H1 (cell line): ENCODE data around the gene ZNF644. TPM values are rescaled to one million over a fixed set of nuclear protein-coding genes. Genes with fewer than 3 reads are reported as not detected.

ENCODE experiments used
- BRCA1 ChIP-seq: IDR thresholded peaks from 2 replicates; pipeline ENCODE4 v1.6.1; 2012; ENCODE audit warnings: low read depth, low read length, improper control_type of control experiment
- HDAC2 ChIP-seq, 2 experiments: fragments of 300-600 bp in 1 of 2; sonication (generic) in 1 of 2; IDR thresholded peaks; 2 replicates each; pipeline ENCODE4 v1.6.1; 2011 to 2012; ENCODE audit warnings: low read depth in 2 of 2, low read length in 2 of 2, mild to moderate bottlenecking in 2 of 2, moderate library complexity in 2 of 2, borderline replicate concordance in 1 of 2, inconsistent platforms in 1 of 2
- polyA plus RNA-seq, 7 experiments: library from polyadenylated mRNA; depleted of rRNA in 3 of 7; stranded (reverse) in 5 of 7; unstranded in 2 of 7; fragments of >200 nt in 5 of 7; fragments of 200-250 nt in 2 of 7; gene quantifications; 1 replicate in 5 of 7; 2 replicates in 1 of 7; 4 replicates in 1 of 7; pipeline versions ENCODE4 v1.2.1 to v1.2.3, GENCODE V29; 2011 to 2013; ENCODE audit warnings: missing spikeins in 2 of 7, mixed read lengths in 2 of 7
- total RNA-seq: library from RNA; stranded (reverse); fragmentation: NEBNext Ultra II Directional; extraction: Animal tissue kit (Norgen Biotek cat#: 25700); gene quantifications from 2 replicates; pipeline ENCODE4 v1.2.1, GENCODE V29; 2021
- TF ChIP-seq, protein P1 (sequence below): fragments of 300-600 bp; sonication (generic); IDR thresholded peaks from 2 replicates; pipeline ENCODE4 v1.7.1; 2012; ENCODE audit warnings: low read length, moderate library complexity, mild to moderate bottlenecking, inconsistent platforms; ENCODE audit not compliant: insufficient replicate concordance

Gene ZNF644
- total and polyA plus RNA-seq, 2 of the 8 experiments (the other 6 are each of a cell fraction or from before 2014, with no cell fraction given), result 14.5 to 93.5 TPM

- TF ChIP-seq, protein P1, sequence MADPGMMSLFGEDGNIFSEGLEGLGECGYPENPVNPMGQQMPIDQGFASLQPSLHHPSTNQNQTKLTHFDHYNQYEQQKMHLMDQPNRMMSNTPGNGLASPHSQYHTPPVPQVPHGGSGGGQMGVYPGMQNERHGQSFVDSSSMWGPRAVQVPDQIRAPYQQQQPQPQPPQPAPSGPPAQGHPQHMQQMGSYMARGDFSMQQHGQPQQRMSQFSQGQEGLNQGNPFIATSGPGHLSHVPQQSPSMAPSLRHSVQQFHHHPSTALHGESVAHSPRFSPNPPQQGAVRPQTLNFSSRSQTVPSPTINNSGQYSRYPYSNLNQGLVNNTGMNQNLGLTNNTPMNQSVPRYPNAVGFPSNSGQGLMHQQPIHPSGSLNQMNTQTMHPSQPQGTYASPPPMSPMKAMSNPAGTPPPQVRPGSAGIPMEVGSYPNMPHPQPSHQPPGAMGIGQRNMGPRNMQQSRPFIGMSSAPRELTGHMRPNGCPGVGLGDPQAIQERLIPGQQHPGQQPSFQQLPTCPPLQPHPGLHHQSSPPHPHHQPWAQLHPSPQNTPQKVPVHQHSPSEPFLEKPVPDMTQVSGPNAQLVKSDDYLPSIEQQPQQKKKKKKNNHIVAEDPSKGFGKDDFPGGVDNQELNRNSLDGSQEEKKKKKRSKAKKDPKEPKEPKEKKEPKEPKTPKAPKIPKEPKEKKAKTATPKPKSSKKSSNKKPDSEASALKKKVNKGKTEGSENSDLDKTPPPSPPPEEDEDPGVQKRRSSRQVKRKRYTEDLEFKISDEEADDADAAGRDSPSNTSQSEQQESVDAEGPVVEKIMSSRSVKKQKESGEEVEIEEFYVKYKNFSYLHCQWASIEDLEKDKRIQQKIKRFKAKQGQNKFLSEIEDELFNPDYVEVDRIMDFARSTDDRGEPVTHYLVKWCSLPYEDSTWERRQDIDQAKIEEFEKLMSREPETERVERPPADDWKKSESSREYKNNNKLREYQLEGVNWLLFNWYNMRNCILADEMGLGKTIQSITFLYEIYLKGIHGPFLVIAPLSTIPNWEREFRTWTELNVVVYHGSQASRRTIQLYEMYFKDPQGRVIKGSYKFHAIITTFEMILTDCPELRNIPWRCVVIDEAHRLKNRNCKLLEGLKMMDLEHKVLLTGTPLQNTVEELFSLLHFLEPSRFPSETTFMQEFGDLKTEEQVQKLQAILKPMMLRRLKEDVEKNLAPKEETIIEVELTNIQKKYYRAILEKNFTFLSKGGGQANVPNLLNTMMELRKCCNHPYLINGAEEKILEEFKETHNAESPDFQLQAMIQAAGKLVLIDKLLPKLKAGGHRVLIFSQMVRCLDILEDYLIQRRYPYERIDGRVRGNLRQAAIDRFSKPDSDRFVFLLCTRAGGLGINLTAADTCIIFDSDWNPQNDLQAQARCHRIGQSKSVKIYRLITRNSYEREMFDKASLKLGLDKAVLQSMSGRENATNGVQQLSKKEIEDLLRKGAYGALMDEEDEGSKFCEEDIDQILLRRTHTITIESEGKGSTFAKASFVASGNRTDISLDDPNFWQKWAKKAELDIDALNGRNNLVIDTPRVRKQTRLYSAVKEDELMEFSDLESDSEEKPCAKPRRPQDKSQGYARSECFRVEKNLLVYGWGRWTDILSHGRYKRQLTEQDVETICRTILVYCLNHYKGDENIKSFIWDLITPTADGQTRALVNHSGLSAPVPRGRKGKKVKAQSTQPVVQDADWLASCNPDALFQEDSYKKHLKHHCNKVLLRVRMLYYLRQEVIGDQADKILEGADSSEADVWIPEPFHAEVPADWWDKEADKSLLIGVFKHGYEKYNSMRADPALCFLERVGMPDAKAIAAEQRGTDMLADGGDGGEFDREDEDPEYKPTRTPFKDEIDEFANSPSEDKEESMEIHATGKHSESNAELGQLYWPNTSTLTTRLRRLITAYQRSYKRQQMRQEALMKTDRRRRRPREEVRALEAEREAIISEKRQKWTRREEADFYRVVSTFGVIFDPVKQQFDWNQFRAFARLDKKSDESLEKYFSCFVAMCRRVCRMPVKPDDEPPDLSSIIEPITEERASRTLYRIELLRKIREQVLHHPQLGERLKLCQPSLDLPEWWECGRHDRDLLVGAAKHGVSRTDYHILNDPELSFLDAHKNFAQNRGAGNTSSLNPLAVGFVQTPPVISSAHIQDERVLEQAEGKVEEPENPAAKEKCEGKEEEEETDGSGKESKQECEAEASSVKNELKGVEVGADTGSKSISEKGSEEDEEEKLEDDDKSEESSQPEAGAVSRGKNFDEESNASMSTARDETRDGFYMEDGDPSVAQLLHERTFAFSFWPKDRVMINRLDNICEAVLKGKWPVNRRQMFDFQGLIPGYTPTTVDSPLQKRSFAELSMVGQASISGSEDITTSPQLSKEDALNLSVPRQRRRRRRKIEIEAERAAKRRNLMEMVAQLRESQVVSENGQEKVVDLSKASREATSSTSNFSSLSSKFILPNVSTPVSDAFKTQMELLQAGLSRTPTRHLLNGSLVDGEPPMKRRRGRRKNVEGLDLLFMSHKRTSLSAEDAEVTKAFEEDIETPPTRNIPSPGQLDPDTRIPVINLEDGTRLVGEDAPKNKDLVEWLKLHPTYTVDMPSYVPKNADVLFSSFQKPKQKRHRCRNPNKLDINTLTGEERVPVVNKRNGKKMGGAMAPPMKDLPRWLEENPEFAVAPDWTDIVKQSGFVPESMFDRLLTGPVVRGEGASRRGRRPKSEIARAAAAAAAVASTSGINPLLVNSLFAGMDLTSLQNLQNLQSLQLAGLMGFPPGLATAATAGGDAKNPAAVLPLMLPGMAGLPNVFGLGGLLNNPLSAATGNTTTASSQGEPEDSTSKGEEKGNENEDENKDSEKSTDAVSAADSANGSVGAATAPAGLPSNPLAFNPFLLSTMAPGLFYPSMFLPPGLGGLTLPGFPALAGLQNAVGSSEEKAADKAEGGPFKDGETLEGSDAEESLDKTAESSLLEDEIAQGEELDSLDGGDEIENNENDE, result peak; percentile 89
- TF ChIP-seq BRCA1, result no peak
- TF ChIP-seq HDAC2 (IDR thresholded peaks at IDR 0.05; ENCODE audit: borderline replicate concordance in 1 of 2, low read depth in 2 of 2, low read length in 2 of 2), result peak in 1 of 2 experiments; percentile 71; a peak in 1 of 4 replicates
These were observed 94.9 kb downstream of the ZNF644 start (continued) for GRCh38 chr1:90926971-90927370.
